KMS-11 (cell line): ENCODE measurements around the gene ACOT13.

ENCODE experiments used
- H2AFZ ChIP-seq: fragments of 200-600 bp; sonication (generic); 2 replicates; pipeline ENCODE4 v1.6.1; 2016; ENCODE audit warnings: antibody characterized with exemption, mixed run types, low read depth
- H3K27ac ChIP-seq: fragments of 200-600 bp; sonication (generic); 2 replicates; pipeline ENCODE4 v1.6.1; 2016; ENCODE audit warnings: mild to moderate bottlenecking, mixed run types
- H3K27me3 ChIP-seq: fragments of 200-600 bp; sonication (generic); 2 replicates; pipeline ENCODE4 v1.6.1; 2017; ENCODE audit warnings: mild to moderate bottlenecking, low read depth, mixed run types, moderate library complexity; ENCODE audit not compliant: insufficient read depth
- H3K36me3 ChIP-seq: fragments of 200-600 bp; sonication (generic); 2 replicates; pipeline ENCODE4 v1.6.1; 2017; ENCODE audit warnings: mild to moderate bottlenecking, mixed run types; ENCODE audit not compliant: insufficient read depth
- H3K4me1 ChIP-seq: fragments of 200-600 bp; sonication (generic); 2 replicates; pipeline ENCODE4 v1.6.1; 2016; ENCODE audit warnings: mild to moderate bottlenecking, low read depth, mixed run types; ENCODE audit not compliant: poor library complexity, severe bottlenecking
- H3K4me2 ChIP-seq: fragments of 200-600 bp; sonication (generic); 2 replicates; pipeline ENCODE4 v1.7.0; 2016; ENCODE audit warnings: mild to moderate bottlenecking, mixed run types
- H3K4me3 ChIP-seq: fragments of 200-600 bp; sonication (generic); IDR thresholded peaks from 2 replicates; pipeline ENCODE4 v1.6.1; 2017; ENCODE audit warnings: low read depth, low read length, mixed read lengths; ENCODE audit not compliant: insufficient read depth
- H3K79me2 ChIP-seq: fragments of 200-600 bp; sonication (generic); 2 replicates; pipeline ENCODE4 v1.6.1; 2016; ENCODE audit warnings: low read depth, mixed run types; ENCODE audit not compliant: insufficient read depth
- H3K9ac ChIP-seq: fragments of 200-600 bp; sonication (generic); 2 replicates; pipeline ENCODE4 v1.6.1; 2016; ENCODE audit warnings: mild to moderate bottlenecking, mixed run types
- H4K20me1 ChIP-seq: fragments of 200-600 bp; sonication (generic); 2 replicates; pipeline ENCODE4 v1.6.1; 2016; ENCODE audit warnings: mild to moderate bottlenecking, mixed run types; ENCODE audit not compliant: insufficient read depth
- CTCF ChIP-seq: fragments of 200-600 bp; sonication (generic); conservative IDR thresholded peaks from 2 replicates; pipeline ENCODE4 v1.6.1; 2017; ENCODE audit warnings: low read depth, mild to moderate bottlenecking, antibody characterized with exemption, low read length, moderate library complexity, mixed read lengths

The ACOT13 gene

DNA sequence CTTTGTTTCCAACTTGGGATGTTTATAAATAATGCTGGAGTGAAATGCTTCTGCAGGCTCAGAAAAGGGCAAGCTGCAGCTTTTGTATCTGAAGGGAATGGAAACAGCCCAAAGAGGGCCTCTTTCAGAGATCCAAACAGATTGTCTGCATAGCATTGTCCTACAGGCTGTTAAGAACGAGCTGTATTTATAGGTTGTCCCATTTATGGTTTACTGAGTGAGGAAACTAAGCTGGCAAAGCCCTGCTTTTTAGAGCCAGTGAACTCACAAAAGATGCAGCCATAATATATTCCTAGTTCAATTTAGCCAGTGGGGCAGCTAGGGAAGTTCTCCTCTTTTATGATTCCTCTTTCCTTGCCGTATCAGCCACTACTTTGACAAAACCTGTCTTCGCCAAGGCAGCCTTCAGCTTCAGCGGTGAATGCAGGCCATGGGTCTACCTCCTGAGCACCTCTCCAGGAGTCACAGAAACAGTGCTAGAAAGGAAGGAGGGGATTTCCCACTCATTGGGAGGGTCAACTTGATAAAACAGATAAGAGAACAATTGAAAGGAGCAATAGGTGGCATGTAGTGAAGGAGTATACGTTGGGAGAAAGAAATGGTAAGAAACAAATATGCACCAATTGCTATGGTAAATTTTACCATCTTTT is 35.9 kb upstream of the ACOT13 start:
- Histone ChIP-seq H3K27me3 (no peaks in the 10 kb centered on the region), H3K36me3 (no peaks in the 10 kb centered on the region), H3K79me2 (no peaks in the 10 kb centered on the region), H3K4me2 (no peak overlapping the region), H3K4me1 (no peaks in the 10 kb centered on the region), H3K9ac (no peak overlapping the region), H2AFZ (no peak overlapping the region), H4K20me1 (no peaks in the 10 kb centered on the region), H3K27ac (no peak overlapping the region), H3K4me3 (no peak overlapping the region)
- no peak for TF ChIP-seq CTCF

DNA sequence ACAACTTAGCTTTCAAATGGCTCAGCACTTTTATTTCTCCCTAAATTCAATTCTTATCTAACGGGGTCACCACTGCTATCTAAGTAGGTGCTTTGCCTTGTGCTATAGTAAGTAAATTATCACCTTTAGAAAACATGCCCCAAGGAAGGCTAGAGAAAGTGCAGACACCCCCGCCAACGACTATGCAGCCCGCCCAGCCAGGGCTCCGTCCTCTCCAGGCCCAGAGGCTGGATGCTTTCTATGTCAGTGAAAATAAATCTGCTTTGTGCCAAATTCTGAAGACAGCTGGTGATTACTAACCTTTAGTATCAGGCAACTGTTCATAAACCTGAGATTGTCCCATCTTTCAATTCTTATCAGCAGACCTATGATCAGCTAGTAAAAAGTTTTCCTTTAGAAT is 35.2 kb upstream of the ACOT13 start:
- Histone ChIP-seq H2AFZ (no peak overlapping the region), H3K79me2 (no peaks in the 10 kb centered on the region), H3K4me3 (no peak overlapping the region), H3K36me3 (no peaks in the 10 kb centered on the region), H3K9ac (no peak overlapping the region), H4K20me1 (no peaks in the 10 kb centered on the region), H3K27ac (no peak overlapping the region), H3K27me3 (no peaks in the 10 kb centered on the region), H3K4me2 (no peak overlapping the region), H3K4me1 (no peaks in the 10 kb centered on the region)
- no peak for TF ChIP-seq CTCF

DNA sequence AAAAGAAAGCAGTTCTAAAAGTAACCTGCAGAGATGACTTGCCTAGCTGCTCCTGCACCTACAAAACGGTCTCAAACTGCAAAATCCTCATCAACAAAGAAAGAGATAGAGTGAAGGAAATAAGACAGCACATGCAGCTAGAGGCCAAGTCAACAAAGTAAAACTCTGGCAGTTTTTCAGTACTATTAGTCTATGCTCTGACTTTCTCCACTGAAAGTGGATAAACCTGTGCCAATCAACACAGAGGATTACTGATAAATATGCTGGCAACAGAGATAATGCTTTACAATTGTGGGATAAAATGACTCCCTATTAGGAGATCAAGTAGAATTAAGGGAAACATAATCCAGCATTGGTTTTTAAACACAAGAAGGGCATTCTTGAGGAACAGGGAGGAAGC is 34.3 kb upstream of the ACOT13 start:
- H3K4me2 ChIP-seq: no peak overlapping the region
- no peak overlapping the region for H3K4me3 ChIP-seq
- no peak overlapping the region for H2AFZ ChIP-seq
- no peaks in the 10 kb centered on the region for H3K4me1 ChIP-seq
- no peak overlapping the region for H3K27ac ChIP-seq
- no peaks in the 10 kb centered on the region for H3K36me3 ChIP-seq
- H3K9ac ChIP-seq: no peak overlapping the region
- H4K20me1 ChIP-seq: no peaks in the 10 kb centered on the region
- H3K27me3 ChIP-seq: no peaks in the 10 kb centered on the region
- H3K79me2 ChIP-seq: no peaks in the 10 kb centered on the region
- TF ChIP-seq CTCF: no peak

DNA sequence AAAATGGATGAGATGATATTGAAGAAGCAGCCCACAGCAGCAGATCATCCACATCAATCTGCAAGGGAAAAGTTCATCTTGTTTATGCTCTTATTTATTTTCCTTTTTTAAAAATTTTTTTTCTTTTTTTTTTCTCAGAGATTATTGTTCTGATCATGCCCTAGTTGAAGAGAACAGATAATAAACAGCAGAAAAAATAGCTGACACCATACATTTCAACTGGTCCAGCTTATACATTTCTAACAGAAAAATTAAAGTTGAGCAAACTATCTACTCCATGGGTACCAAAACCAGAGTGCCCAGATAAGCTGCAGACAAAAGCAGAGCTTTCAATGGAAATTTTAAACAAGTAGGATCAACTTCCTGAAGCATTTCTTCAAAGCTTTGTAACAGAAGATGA is 30.2 kb upstream of the ACOT13 start:
- no peaks in the 10 kb centered on the region for H3K36me3 ChIP-seq
- no peaks in the 10 kb centered on the region for H3K27me3 ChIP-seq
- no peak for TF ChIP-seq CTCF
- no peak overlapping the region for H3K4me3 ChIP-seq
- H3K27ac ChIP-seq: no peak overlapping the region
- no peak overlapping the region for H3K9ac ChIP-seq
- H3K4me2 ChIP-seq: no peak overlapping the region
- H2AFZ ChIP-seq: no peak overlapping the region
- no peaks in the 10 kb centered on the region for H3K4me1 ChIP-seq
- no peaks in the 10 kb centered on the region for H3K79me2 ChIP-seq
- no peaks in the 10 kb centered on the region for H4K20me1 ChIP-seq
